B cell (primary cell): ENCODE results near the gene TGDS.

Experiments
- EZH2 ChIP-seq: IDR thresholded peaks from 2 replicates; pipeline ENCODE4 v1.6.1; 2012; ENCODE audit warnings: borderline replicate concordance, low read depth, mild to moderate bottlenecking, moderate library complexity, low read length; ENCODE audit not compliant: insufficient read depth, poor library complexity, severe bottlenecking
- TF ChIP-seq, protein P1 (sequence below): fragments of 200-600 bp; IDR thresholded peaks from one replicate; pipeline ENCODE4 v1.8.0; 2022; ENCODE audit warnings: antibody characterized with exemption, mild to moderate bottlenecking

DNA sequence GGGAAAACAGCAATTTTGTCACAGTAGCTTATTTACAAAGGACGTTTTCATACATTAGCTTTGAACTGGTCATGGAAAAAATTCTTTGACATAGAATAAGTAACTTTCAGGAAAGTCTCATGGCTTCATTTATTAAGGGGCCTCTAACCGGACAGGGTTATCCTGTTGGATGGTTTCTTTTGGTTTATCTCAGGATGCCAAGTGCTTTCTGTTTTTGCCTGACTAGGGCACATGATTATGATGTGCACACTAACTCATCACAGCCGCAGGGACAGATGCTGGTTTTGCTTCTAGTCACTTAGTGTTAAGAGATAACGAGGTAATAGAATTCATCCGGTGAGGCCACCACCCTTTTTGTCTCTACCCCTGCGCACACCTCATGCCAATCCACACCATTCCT, 53.0 kb downstream of the TGDS start:
- TF ChIP-seq, protein P1, sequence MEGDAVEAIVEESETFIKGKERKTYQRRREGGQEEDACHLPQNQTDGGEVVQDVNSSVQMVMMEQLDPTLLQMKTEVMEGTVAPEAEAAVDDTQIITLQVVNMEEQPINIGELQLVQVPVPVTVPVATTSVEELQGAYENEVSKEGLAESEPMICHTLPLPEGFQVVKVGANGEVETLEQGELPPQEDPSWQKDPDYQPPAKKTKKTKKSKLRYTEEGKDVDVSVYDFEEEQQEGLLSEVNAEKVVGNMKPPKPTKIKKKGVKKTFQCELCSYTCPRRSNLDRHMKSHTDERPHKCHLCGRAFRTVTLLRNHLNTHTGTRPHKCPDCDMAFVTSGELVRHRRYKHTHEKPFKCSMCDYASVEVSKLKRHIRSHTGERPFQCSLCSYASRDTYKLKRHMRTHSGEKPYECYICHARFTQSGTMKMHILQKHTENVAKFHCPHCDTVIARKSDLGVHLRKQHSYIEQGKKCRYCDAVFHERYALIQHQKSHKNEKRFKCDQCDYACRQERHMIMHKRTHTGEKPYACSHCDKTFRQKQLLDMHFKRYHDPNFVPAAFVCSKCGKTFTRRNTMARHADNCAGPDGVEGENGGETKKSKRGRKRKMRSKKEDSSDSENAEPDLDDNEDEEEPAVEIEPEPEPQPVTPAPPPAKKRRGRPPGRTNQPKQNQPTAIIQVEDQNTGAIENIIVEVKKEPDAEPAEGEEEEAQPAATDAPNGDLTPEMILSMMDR: no peak
- no peak for TF ChIP-seq EZH2
